Caco-2 (cell line): ENCODE results near the gene KCNH8. TPM values are rescaled to one million over a fixed set of nuclear protein-coding genes. Genes with fewer than 3 reads are reported as not detected.

Source experiments
- BruUV-seq: library from RNA; stranded (reverse); fragments of 400-500 nt; replicated peaks from 2 replicates; lab custom pipeline; 2021; lab: Mats Ljungman, UMichigan
- CTCF ChIA-PET: fragments of 300-600 bp; sonication (Branson Sonifier 250); formaldehyde crosslinking; loops from one replicate; lab custom pipeline; 2022; ENCODE audit warnings: antibody characterized with exemption; lab: Charles Lee
- POLR2A ChIA-PET: fragments of 300-600 bp; sonication (Branson Sonifier 250); formaldehyde crosslinking; loops from one replicate; lab custom pipeline; 2022; ENCODE audit warnings: antibody characterized with exemption; lab: Charles Lee
- DNase-seq, 2 experiments: peaks; one replicate each; pipeline versions ENCODE4 v3.0.0 to v3.0.0-alpha.2; 2020 to 2022
- H3K27me3 ChIP-seq: replicated peaks from 2 replicates; pipeline ENCODE4 v1.6.0; 2011; ENCODE audit warnings: low read length; ENCODE audit not compliant: control insufficient read depth, insufficient read depth
- H3K36me3 ChIP-seq: 2 replicates; pipeline ENCODE4 v1.5.1; 2011; ENCODE audit warnings: low read length; ENCODE audit not compliant: control insufficient read depth, insufficient read depth
- H3K4me1 ChIP-seq: fragments of 250-450 bp; sonication (Bioruptor Pico); 2 replicates; pipeline ENCODE4 v1.5.1; 2020; ENCODE audit warnings: mild to moderate bottlenecking
- H3K4me3 ChIP-seq: 2 replicates; pipeline ENCODE4 v1.5.1; 2011; ENCODE audit warnings: low read depth, mild to moderate bottlenecking, control low read depth, low read length
- H3K9me3 ChIP-seq: fragments of 250-450 bp; sonication (Bioruptor Pico); 2 replicates; pipeline ENCODE4 v1.5.1; 2020; ENCODE audit warnings: mild to moderate bottlenecking, moderate library complexity
- H3K27ac Mint-ChIP-seq: one replicate; pipeline ENCODE4 v1.8.0; 2022; ENCODE audit warnings: mixed read lengths; ENCODE audit not compliant: unreplicated experiment
- H3K27me3 Mint-ChIP-seq: one replicate; pipeline ENCODE4 v1.8.0; 2022; ENCODE audit warnings: mixed read lengths; ENCODE audit not compliant: insufficient read depth, unreplicated experiment
- H3K36me3 Mint-ChIP-seq: one replicate; pipeline ENCODE4 v1.8.0; 2022; ENCODE audit warnings: mild to moderate bottlenecking, mixed read lengths; ENCODE audit not compliant: insufficient read depth, unreplicated experiment
- H3K4me1 Mint-ChIP-seq: one replicate; pipeline ENCODE4 v1.8.0; 2022; ENCODE audit warnings: low read depth, mixed read lengths; ENCODE audit not compliant: unreplicated experiment
- H3K4me3 Mint-ChIP-seq: one replicate; pipeline ENCODE4 v1.8.0; 2022; ENCODE audit warnings: mild to moderate bottlenecking, moderate library complexity, mixed read lengths; ENCODE audit not compliant: unreplicated experiment
- H3K9me3 Mint-ChIP-seq: one replicate; pipeline ENCODE4 v1.8.0; 2022; ENCODE audit warnings: mixed read lengths; ENCODE audit not compliant: unreplicated experiment
- CTCF ChIP-seq, 2 experiments: fragments of 200-600 bp in 1 of 2; IDR thresholded peaks; 1 replicate in 1 of 2; 2 replicates in 1 of 2; pipeline versions ENCODE4 v1.5.1 to v1.8.0; 2011 to 2022; ENCODE audit warnings: antibody characterized with exemption in 1 of 2, control low read depth in 1 of 2, inconsistent platforms in 1 of 2, low read depth in 1 of 2, low read length in 1 of 2, mild to moderate bottlenecking in 1 of 2, moderate library complexity in 1 of 2; ENCODE audit not compliant: insufficient read depth in 1 of 2, severe bottlenecking in 1 of 2, unreplicated experiment in 1 of 2
- intact Hi-C: fragments of 100-400 bp; cut with micrococcal nuclease; formaldehyde crosslinking; loops from one replicate; pipeline ENCODE4 v1.10.0; 2022; ENCODE audit not compliant: unreplicated experiment
- total RNA-seq: library from RNA; stranded (reverse); gene quantifications from 2 replicates; pipeline ENCODE4 v1.2.3, GENCODE V29; 2022

The KCNH8 gene
- total RNA-seq, 1 experiment from 2014 or later, result 0.07 TPM

- no peaks in the 10 kb centered on the region for H3K9me3 ChIP-seq
- Mint-ChIP-seq H3K9me3 (no peaks in the 10 kb centered on the region), H3K36me3 (no peaks in the 10 kb centered on the region), H3K4me1 (no peaks in the 10 kb centered on the region), H3K27me3 (peaks cover 4% of the 10 kb centered on the region), H3K4me3 (no peak overlapping the region), H3K27ac (no peak overlapping the region)
- intact Hi-C loops, result no loop called here
- H3K4me3 ChIP-seq, result no peak overlapping the region
- no peaks in the 10 kb centered on the region for H3K4me1 ChIP-seq
- H3K36me3 ChIP-seq, result no peaks in the 10 kb centered on the region
- BruUV-seq, result no TSS peak
- no peaks in the 10 kb centered on the region for H3K27me3 ChIP-seq
- TF ChIP-seq CTCF (IDR thresholded peaks at IDR 0.05; ENCODE audit: insufficient read depth in 1 of 2, low read depth in 1 of 2, low read length in 1 of 2, severe bottlenecking in 1 of 2, unreplicated experiment in 1 of 2), result no peak
- POLR2A ChIA-PET, result no interaction called here
- CTCF ChIA-PET, result no interaction called here
- DNase-seq, result no peak
Observed at GRCh38 chr3:19331931-19332330, 183.6 kb downstream of the KCNH8 start.

GRCh38 chr3:19334120-19334519 is 185.8 kb downstream of the KCNH8 start:
- no peaks in the 10 kb centered on the region for H3K9me3 Mint-ChIP-seq
- BruUV-seq, result no TSS peak
- Histone ChIP-seq H3K27me3 (no peaks in the 10 kb centered on the region), H3K9me3 (no peaks in the 10 kb centered on the region), H3K36me3 (no peaks in the 10 kb centered on the region), H3K4me1 (no peaks in the 10 kb centered on the region), H3K4me3 (no peak overlapping the region)
- H3K4me3 Mint-ChIP-seq, result no peak overlapping the region
- H3K36me3 Mint-ChIP-seq, result no peaks in the 10 kb centered on the region
- DNase-seq, result no peak
- intact Hi-C loops, result no loop called here
- CTCF ChIA-PET, result no interaction called here
- POLR2A ChIA-PET, result no interaction called here
- no peaks in the 10 kb centered on the region for H3K4me1 Mint-ChIP-seq
- no peak overlapping the region for H3K27ac Mint-ChIP-seq
- TF ChIP-seq CTCF (IDR thresholded peaks at IDR 0.05; ENCODE audit: insufficient read depth in 1 of 2, low read depth in 1 of 2, low read length in 1 of 2, severe bottlenecking in 1 of 2, unreplicated experiment in 1 of 2), result no peak
- peaks cover 4% of the 10 kb centered on the region for H3K27me3 Mint-ChIP-seq

GRCh38 chr3:19338769-19339168 is 190.5 kb downstream of the KCNH8 start:
- CTCF ChIA-PET, result no interaction called here
- no peaks in the 10 kb centered on the region for H3K9me3 Mint-ChIP-seq

More at GRCh38 chr3:19338769-19339168, 190.5 kb downstream of the KCNH8 start:
- H3K9me3 ChIP-seq, result no peaks in the 10 kb centered on the region
- no peaks in the 10 kb centered on the region for H3K27me3 ChIP-seq
- Mint-ChIP-seq H3K27me3 (peaks cover 2% of the 10 kb centered on the region), H3K4me1 (no peaks in the 10 kb centered on the region), H3K36me3 (no peaks in the 10 kb centered on the region), H3K4me3 (no peak overlapping the region), H3K27ac (no peak overlapping the region)
- H3K4me1 ChIP-seq, result no peaks in the 10 kb centered on the region
- no peak for TF ChIP-seq CTCF (IDR thresholded peaks at IDR 0.05; ENCODE audit: insufficient read depth in 1 of 2, low read depth in 1 of 2, low read length in 1 of 2, severe bottlenecking in 1 of 2, unreplicated experiment in 1 of 2)
- intact Hi-C loops, result no loop called here
- POLR2A ChIA-PET, result no interaction called here
- no peak overlapping the region for H3K4me3 ChIP-seq
- no peak for DNase-seq
- BruUV-seq, result no TSS peak
- no peaks in the 10 kb centered on the region for H3K36me3 ChIP-seq
